ENCODE measurements around the gene ROBO3. TPM values are rescaled to one million over a fixed set of nuclear protein-coding genes. Genes with fewer than 3 reads are reported as not detected.

Gene ROBO3
- total RNA-seq, 3 donors from 2014 or later = 9.7 to 11.6 (median 10.4) TPM

DNA sequence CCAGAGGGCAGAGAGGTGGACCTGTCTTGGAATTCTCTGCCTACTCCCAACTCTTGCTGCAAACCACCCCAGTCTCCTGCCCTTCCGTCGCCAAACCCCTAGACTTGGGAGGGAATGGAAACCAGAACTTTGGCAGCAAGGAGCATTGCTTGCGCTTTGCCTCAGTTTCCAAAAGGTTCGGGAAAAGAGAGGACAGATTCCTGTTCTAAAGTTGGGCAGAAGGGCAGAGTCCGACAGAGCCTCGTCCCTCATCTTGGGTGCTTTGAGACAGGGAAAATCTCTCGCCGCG lies 396 bp upstream of the ROBO3 start:
- ATAC-seq (no peak), DNase-seq (no peak)
- no peaks in the 10 kb centered on the region for H3K9me3 Mint-ChIP-seq
- H3K27me3 Mint-ChIP-seq (ENCODE audit: low read depth) = peaks cover 94% of the 10 kb centered on the region
- no peak overlapping the region for H3K4me3 Mint-ChIP-seq
- H3K36me3 Mint-ChIP-seq (ENCODE audit: insufficient read depth) = no peaks in the 10 kb centered on the region
- H3K4me1 Mint-ChIP-seq (ENCODE audit: low read depth) = peaks cover 42% of the 10 kb centered on the region

DNA sequence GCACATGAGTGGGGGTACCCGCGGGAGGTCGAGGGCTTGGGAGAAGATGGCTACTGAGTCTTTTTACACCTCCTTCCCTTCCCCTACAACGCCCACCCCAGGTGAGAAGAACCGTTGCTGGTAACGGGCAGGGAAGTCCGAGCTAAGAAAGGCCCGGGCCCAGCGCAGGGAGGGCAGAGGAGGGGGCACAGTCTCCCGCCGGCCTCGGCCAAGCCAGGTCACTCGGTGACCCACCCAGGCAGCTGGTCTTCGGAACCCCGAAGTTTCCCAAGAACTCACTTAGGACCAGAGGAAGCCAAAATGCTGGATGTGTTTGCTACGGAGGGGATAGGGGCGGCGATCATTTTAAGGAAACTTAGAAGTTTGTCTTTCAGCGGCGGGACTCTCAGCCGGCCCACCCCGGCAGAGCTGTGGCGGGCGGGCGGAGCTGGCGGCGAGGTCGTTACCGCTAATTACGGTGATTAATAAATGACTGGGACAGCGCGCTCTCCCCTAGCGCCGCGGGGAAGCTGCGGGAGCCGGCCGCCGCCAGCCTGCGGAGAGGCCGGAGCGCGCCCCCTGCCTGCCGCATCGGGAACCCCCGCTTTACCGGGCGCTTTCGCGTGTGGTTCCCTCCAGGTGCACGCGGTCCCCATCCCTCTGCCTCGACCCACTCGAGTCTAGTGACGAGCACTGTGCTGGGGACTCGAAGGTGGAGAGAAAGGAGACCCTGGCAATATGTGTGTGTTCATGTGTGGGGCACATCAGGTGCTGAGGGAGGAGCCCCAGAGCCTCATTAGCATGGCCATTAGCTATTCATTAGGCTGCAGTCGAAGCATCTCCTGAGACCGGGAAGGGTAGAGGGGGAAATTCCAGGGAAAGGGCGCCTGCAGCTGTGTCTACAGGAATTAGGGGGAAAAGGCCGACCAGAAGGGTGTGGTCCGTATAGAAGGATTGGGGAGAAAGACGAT lies 945 bp downstream of the ROBO3 start:
- Mint-ChIP-seq H3K9me3 (no peaks in the 10 kb centered on the region), H3K4me3 (no peak overlapping the region), H3K4me1 (ENCODE audit: low read depth) (peaks cover 42% of the 10 kb centered on the region), H3K27me3 (ENCODE audit: low read depth) (peaks cover 96% of the 10 kb centered on the region), H3K36me3 (ENCODE audit: insufficient read depth) (no peaks in the 10 kb centered on the region)
- DNase-seq = peak; percentile 47
- ATAC-seq = peak; percentile 55 to 61

DNA sequence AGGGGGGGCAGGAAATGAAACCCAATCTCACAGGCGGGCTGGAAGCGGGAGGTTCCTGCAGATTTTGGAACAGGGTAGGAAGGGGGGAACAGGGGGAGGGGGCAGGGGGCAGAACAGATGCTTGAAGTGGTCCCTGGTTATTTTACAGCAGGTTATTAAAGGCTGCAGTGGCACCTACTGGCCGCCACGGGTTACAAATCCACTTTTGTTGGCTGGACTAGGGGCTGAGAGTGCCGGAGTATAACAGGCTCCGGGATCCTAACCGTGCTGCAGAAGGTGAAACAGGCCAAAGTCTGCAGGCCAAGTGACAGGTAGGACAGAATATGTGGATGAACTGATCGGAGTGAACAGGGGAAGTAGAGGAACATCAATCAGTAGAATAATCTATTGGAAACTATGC lies 2.5 kb downstream of the ROBO3 start:
- ATAC-seq (peak in 1 of 2 donors; percentile 24), DNase-seq (no peak)
- H3K4me1 Mint-ChIP-seq (ENCODE audit: low read depth) = peaks cover 41% of the 10 kb centered on the region

DNA sequence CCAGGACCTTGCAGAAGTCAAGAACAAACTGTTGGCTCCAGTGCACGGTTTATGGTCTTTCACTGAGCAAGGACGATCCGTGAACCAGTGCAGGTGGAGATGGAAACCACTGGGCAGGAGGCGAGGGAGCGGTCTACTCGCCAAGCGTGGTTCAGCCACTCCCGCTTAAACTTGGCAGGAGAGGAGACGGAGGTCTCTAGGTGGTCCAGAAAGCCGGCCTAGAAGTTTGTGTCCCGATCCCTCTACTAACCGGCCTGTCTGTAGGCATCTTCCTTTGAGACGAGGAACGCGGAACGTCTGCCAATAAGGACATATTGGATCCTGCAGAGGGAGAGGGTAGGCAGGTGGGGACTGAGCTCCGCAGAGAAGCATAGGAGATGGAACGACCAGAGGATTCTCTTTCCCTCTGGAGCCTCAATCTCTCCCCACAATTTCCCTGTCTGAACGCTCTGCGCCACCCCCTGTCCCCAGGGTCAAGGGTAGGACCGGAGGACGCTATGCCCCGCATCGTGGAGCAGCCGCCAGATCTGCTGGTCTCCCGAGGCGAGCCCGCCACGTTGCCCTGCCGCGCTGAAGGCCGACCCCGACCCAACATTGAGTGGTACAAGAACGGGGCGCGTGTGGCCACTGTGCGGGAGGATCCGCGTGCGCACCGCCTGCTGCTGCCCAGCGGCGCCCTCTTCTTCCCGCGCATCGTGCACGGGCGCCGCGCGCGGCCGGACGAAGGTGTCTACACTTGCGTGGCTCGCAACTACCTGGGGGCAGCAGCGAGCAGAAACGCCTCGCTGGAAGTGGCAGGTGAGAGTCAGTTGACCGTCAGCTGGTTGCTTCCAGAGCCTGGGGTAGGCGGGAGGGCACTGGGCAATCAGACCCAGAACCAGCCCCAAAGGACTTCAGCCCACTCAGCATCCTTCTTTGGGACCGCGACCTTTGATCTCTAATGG lies 3.4 kb downstream of the ROBO3 start:
- H3K27me3 Mint-ChIP-seq (ENCODE audit: low read depth) = peaks cover 87% of the 10 kb centered on the region
- H3K36me3 Mint-ChIP-seq (ENCODE audit: insufficient read depth) = no peaks in the 10 kb centered on the region
- no peaks in the 10 kb centered on the region for H3K9me3 Mint-ChIP-seq
- H3K4me3 Mint-ChIP-seq = no peak overlapping the region
- peaks cover 33% of the 10 kb centered on the region for H3K4me1 Mint-ChIP-seq (ENCODE audit: low read depth)
- ATAC-seq = peak in 1 of 2 donors; percentile 20
- no peak for DNase-seq

More for the DNA sequence above, 2.5 kb downstream of the ROBO3 start:
- Mint-ChIP-seq H3K36me3 (ENCODE audit: insufficient read depth) (no peaks in the 10 kb centered on the region), H3K4me3 (no peak overlapping the region), H3K9me3 (no peaks in the 10 kb centered on the region), H3K27me3 (ENCODE audit: low read depth) (peaks cover 87% of the 10 kb centered on the region)

DNA sequence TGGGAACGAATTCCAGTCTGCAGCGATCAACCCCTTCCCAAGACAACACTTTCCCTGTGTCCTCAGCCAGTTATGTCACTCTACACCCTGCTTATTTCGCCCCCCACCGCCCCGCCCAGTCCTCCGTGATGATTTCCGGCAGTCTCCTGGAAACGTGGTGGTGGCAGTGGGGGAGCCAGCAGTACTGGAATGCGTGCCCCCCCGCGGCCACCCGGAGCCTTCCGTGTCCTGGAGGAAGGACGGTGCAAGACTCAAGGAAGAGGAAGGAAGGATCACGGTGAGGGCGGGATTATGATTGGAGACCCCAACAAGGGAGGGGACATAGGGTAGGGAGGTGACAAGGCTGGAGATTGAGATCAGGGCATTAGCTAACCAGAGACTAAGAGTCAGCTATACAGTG lies 4.1 kb downstream of the ROBO3 start:
- Mint-ChIP-seq H3K4me3 (peak overlapping the region; percentile 46), H3K36me3 (ENCODE audit: insufficient read depth) (no peaks in the 10 kb centered on the region)

GRCh38 chr11:124869856-124870387 lies 4.7 kb downstream of the ROBO3 start:
- Mint-ChIP-seq H3K27me3 (ENCODE audit: low read depth) (peaks cover 82% of the 10 kb centered on the region), H3K36me3 (ENCODE audit: insufficient read depth) (no peaks in the 10 kb centered on the region)

More for the DNA sequence above, 4.1 kb downstream of the ROBO3 start:
- ATAC-seq (no peak), DNase-seq (no peak)
- Mint-ChIP-seq H3K4me1 (ENCODE audit: low read depth) (peaks cover 30% of the 10 kb centered on the region), H3K9me3 (no peaks in the 10 kb centered on the region), H3K27me3 (ENCODE audit: low read depth) (peaks cover 83% of the 10 kb centered on the region)

DNA sequence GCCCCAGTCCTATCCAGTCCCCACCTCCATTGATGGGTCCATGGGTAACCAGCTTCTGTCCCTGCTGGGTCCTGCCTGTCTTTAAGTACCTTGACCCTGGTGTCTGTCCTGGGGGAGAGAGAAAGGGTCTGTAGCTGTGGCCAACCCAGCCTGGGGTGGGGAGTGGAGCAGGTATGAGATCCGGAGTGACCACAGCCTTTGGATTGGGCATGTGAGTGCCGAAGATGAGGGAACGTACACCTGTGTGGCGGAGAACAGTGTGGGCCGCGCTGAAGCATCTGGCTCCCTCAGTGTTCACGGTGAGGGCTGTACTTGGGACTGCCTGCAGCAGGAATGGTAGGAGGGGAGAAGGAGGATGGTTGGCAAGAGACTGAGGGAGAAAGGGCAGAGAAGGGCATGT lies 5.2 kb downstream of the ROBO3 start:
- Mint-ChIP-seq H3K36me3 (ENCODE audit: insufficient read depth) (no peaks in the 10 kb centered on the region), H3K9me3 (no peaks in the 10 kb centered on the region), H3K4me1 (ENCODE audit: low read depth) (peaks cover 31% of the 10 kb centered on the region), H3K27me3 (ENCODE audit: low read depth) (peaks cover 78% of the 10 kb centered on the region), H3K4me3 (no peak overlapping the region)
- DNase-seq (no peak), ATAC-seq (no peak)

More at GRCh38 chr11:124869856-124870387, 4.7 kb downstream of the ROBO3 start:
- H3K4me3 Mint-ChIP-seq = no peak overlapping the region
- H3K4me1 Mint-ChIP-seq (ENCODE audit: low read depth) = peaks cover 30% of the 10 kb centered on the region
- no peak for DNase-seq
- no peak for ATAC-seq
- no peaks in the 10 kb centered on the region for H3K9me3 Mint-ChIP-seq

DNA sequence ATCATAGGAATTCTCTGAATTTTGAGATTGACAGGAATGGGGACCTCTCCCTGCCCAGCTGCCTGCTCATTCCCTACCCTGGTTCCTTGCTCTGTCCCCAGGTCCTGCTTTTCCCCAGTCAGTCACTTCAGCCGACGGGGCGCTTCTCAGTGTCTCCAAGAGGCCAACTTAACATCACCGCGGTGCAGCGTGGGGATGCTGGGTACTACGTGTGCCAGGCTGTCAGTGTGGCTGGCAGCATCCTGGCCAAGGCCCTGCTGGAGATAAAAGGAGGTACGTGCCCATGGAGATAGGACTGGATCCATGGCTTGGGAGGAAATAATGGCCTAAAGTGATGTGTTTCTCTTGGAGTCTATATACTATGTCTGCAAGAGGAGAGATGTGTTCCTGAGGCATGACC lies 7.0 kb downstream of the ROBO3 start:
- Mint-ChIP-seq H3K36me3 (ENCODE audit: insufficient read depth) (no peaks in the 10 kb centered on the region), H3K4me1 (ENCODE audit: low read depth) (peaks cover 31% of the 10 kb centered on the region), H3K4me3 (no peak overlapping the region), H3K9me3 (no peaks in the 10 kb centered on the region), H3K27me3 (ENCODE audit: low read depth) (peaks cover 59% of the 10 kb centered on the region)
- DNase-seq = no peak
- no peak for ATAC-seq

GRCh38 chr11:124872741-124873140 lies 7.5 kb downstream of the ROBO3 start:
- ATAC-seq (no peak), DNase-seq (no peak)
- Mint-ChIP-seq H3K36me3 (ENCODE audit: insufficient read depth) (no peaks in the 10 kb centered on the region), H3K4me1 (ENCODE audit: low read depth) (peaks cover 30% of the 10 kb centered on the region), H3K27me3 (ENCODE audit: low read depth) (peaks cover 55% of the 10 kb centered on the region), H3K4me3 (no peak overlapping the region), H3K9me3 (no peaks in the 10 kb centered on the region)

GRCh38 chr11:124873951-124874350 lies 8.7 kb downstream of the ROBO3 start:
- peaks cover 21% of the 10 kb centered on the region for H3K4me1 Mint-ChIP-seq (ENCODE audit: low read depth)
- no peaks in the 10 kb centered on the region for H3K36me3 Mint-ChIP-seq (ENCODE audit: insufficient read depth)
- H3K27me3 Mint-ChIP-seq (ENCODE audit: low read depth) = peaks cover 43% of the 10 kb centered on the region
- H3K4me3 Mint-ChIP-seq = no peak overlapping the region
- ATAC-seq (no peak), DNase-seq (no peak)
- no peaks in the 10 kb centered on the region for H3K9me3 Mint-ChIP-seq

DNA sequence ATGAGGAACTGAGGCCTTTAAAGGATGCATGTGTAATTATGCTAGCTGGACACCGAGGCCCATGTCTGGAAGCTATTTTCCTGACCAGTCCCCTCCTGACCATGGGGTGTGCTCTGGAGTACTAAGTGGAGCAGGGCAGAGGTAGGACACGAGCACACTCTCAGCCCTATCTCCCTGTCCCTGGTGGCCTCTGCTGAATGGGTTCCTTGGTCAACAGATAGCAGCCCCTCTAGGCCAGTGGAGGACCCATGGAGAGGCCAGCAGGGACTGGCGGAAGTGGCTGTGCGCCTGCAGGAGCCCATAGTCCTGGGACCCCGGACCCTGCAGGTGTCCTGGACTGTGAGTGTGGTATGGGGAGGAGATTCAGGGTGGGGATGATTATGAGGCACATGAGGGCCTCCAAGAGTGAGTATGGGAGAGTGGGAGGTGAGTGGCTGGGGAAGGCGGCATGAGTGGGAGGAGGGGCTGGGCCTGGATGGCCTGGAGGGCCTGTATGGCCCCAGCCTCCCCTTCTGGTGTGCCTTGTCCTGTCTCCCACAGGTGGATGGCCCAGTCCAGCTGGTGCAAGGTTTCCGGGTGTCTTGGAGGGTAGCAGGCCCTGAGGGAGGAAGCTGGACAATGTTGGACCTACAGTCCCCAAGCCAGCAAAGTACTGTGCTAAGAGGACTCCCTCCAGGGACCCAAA lies 9.5 kb downstream of the ROBO3 start:
- Mint-ChIP-seq H3K36me3 (ENCODE audit: insufficient read depth) (no peaks in the 10 kb centered on the region), H3K4me1 (ENCODE audit: low read depth) (peaks cover 17% of the 10 kb centered on the region), H3K4me3 (no peak overlapping the region), H3K9me3 (no peaks in the 10 kb centered on the region), H3K27me3 (ENCODE audit: low read depth) (peaks cover 36% of the 10 kb centered on the region)
- ATAC-seq (no peak), DNase-seq (no peak)

DNA sequence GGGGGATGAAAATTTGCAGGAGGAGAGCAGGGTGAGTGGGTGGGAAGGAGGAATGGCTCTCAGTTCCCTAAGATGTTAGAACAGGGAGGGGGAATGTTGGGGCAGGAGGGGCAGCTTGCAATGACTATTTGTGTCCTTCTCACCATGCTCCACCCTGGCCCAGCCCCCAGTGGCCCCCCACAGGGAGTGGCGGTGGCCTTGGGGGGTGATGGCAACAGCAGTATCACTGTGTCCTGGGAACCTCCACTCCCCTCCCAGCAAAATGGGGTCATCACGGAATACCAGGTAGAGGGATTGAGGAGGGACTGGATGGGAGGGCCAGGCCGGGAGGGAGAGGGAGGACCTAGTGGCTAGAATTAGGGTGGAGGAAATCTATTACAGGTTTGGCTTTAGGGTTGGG lies 10.2 kb downstream of the ROBO3 start:
- H3K4me1 Mint-ChIP-seq (ENCODE audit: low read depth) = peaks cover 17% of the 10 kb centered on the region
- ATAC-seq = no peak
- no peaks in the 10 kb centered on the region for H3K9me3 Mint-ChIP-seq
- H3K4me3 Mint-ChIP-seq = peak overlapping the region; percentile 67
- no peaks in the 10 kb centered on the region for H3K36me3 Mint-ChIP-seq (ENCODE audit: insufficient read depth)
- H3K27me3 Mint-ChIP-seq (ENCODE audit: low read depth) = peaks cover 29% of the 10 kb centered on the region
- no peak for DNase-seq

DNA sequence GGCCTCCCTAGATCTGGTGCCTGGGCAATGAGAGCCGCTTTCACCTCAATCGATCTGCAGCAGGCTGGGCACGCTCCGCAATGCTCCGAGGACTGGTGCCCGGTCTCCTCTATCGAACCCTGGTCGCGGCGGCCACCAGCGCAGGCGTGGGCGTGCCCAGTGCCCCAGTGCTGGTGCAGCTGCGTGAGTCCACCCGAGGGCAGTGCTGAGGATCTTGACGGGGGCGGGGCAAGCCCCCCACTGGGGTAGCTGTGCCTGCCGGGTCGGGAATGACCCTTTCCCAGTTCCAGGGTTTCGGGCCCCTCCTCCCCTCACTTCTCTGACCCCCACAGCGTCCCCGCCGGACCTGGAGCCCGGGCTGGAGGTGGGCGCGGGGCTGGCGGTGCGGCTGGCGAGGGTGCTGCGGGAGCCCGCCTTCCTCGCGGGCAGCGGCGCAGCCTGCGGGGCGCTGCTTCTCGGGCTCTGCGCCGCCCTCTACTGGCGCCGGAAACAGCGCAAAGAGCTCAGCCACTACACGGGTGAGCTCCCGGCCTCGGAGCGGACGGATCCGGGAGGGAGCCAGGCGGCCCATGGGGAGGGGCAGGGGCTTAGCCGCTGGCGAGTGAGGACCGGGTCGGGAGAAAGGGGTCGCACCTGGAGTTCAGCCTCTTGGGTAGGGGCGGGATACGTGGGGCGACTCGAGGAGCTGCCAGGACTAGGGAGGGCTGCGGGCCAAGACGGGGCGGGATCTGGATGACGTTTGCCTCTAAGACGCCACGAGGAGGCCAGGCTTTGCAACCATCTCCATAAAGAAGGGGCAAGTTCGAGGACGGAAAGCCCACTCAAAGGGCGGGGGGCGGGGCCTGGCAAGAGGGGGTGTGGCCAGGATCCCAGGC lies 10.9 kb downstream of the ROBO3 start:
- peaks cover 17% of the 10 kb centered on the region for H3K4me1 Mint-ChIP-seq (ENCODE audit: low read depth)
- peak overlapping the region; percentile 81 for H3K4me3 Mint-ChIP-seq
- DNase-seq (peak; percentile 68), ATAC-seq (peak; percentile 96 to 97)
- H3K36me3 Mint-ChIP-seq (ENCODE audit: insufficient read depth) = no peaks in the 10 kb centered on the region
- peaks cover 23% of the 10 kb centered on the region for H3K27me3 Mint-ChIP-seq (ENCODE audit: low read depth)
- H3K9me3 Mint-ChIP-seq = no peaks in the 10 kb centered on the region

Measured in activated T-cell treated with anti-CD3 and anti-CD28 coated beads, Interleukin-2, amount 50 U/mL, for 4 hours (primary cell).